Fibroblast of peridontal ligament (primary cell): ENCODE measurements around the gene IL1B.

Experiments
- DNase-seq: peaks from one replicate; pipeline ENCODE4 v3.0.0-alpha.2; 2010; ENCODE audit errors: extremely low read depth

Gene IL1B

DNA sequence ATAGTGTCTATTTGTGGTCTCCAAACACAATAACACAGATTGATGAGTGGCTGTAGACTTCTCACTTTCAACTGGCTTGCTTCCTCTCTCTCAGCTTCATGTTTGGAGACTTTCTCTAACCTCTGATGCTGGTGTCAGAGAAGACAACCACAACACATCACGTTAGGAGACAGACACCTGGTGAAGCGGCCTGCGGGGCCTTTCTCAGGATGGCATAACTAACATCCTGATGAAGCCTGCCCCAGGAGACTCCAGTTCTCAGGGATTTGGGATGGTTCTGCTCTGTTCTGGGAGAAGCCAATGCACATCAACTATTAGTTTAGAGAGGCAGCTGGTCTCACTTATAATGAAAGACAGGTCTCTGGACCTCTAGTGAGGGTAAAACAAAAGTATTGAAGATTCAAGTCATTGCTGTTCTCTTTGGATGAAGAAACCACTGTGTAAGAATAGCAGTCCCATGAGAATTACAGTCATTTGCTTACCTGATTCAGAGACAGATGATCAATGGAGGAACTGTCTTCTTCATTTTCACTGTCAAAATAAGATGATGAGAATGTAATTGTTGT lies 54.3 kb downstream of the IL1B start:
- DNase-seq, result no peak
